GM21381 (cell line): ENCODE results near the gene EXOC1.
A peak's percentile ranks its signal among the peaks of the same experiment; 100 is the strongest.

Source experiments
- ATAC-seq: cut with Tn5 transposase; IDR thresholded peaks from one replicate; pipeline ENCODE4 v1.9.1; 2021; ENCODE audit warnings: mild to moderate bottlenecking, moderate library complexity; ENCODE audit not compliant: unreplicated experiment

Gene EXOC1

DNA sequence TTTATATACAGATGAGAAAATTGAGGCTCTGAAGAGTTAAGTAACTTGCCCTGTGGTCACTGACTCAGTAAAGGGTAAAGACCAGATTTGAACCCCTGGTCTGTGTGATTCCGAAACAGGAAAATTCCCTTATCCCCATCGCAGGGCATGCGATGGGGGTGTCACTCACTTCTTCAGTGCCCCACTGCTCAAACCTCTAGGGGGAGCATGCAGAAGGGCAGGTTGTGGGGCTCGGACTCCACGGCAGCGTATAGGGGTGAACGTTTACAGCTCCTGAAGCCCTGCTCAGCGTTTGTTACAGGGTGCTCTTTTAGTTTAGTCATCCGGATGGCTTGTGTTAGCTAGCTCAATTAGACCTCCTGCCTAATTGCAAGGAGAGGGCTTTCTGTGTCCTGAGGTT is 3.7 kb upstream of the EXOC1 start:
- no peak for ATAC-seq

- ATAC-seq: no peak
Observed at GRCh38 chr4:55851885-55852284, 1.6 kb upstream of the EXOC1 start.

DNA sequence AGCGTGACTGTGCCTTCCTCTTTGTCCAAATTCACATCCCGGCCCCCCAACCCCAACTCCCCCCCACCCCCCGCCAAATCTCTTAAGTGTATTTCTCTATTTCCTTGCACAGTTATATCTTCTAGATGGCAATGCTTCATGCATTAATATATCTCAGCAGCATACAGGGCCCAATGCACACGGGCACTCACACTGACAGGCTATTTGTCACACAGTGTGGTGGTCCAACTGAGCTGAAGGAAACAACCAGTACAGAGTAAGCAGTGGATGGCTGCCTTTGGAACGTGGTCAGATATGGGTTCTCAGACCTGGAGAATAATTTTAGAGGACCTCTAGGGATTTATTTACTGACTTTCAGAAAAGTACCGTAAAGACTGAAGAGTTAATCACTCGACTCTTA is 681 bp downstream of the EXOC1 start:
- ATAC-seq: no peak

DNA sequence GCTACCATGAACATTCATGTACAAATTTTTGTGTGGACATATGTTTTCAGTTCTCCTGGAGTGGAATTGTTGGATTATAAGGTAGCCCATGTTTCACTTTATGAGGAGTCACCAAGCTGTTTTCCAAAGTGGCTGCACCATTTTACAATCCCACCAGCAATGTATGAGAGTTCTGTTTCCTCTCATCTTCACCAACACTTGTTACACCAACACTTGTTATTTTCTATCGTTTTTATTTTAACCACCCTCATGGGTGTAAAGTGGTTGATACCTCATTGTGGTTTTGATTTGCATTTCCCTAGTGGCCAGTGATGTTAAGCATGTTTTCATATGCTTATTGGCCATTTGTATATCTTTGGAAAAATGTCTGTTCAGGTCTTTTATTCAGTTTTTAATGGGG is 4.1 kb downstream of the EXOC1 start:
- ATAC-seq: no peak

DNA sequence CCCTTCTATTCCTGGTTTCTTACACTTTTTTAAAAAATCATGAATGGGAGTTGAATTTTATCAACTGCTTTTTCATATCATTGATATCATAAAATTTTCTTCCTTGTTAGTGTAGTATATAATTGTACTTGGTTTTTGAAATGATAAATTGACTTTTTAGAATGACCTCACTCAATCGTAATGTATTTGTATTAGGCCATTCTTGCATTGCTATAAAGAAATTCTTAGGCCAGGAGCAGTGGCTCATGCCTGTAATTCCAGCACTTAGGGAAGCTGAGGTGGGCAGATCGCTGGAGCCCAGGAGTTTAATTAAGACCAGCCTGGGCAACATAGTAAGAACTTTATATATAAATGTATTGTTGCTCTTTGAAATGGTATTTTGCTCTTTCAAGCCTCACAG is 6.3 kb downstream of the EXOC1 start:
- ATAC-seq: no peak

DNA sequence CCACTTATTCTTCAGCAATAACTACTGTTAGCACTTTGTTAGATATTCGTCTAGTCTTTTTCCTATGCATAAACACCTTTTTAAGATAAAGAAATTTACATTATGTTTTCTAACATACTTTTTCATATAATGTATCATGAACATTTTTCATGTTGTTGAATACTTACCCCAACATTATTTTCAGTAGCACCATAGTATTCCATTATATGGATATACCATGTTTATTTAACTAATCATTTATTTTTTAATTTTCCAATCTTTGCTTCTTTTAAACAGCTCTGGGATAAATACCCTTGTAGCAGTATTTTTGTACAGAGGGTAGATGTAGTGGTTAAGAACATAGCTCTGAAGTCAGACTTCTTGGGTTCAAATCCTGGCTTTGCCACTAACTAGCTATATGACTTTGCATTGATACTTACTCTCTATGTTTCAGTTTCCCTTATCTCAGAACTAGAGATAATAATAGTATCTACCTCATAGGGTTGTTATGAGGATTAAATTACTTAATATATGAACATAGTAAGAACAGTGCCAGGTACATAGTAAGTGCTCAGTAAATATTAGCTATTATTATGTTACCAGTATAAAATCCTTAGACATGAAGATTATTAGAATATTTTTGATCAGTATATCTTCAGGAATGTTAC is 11.3 kb downstream of the EXOC1 start:
- ATAC-seq: no peak

DNA sequence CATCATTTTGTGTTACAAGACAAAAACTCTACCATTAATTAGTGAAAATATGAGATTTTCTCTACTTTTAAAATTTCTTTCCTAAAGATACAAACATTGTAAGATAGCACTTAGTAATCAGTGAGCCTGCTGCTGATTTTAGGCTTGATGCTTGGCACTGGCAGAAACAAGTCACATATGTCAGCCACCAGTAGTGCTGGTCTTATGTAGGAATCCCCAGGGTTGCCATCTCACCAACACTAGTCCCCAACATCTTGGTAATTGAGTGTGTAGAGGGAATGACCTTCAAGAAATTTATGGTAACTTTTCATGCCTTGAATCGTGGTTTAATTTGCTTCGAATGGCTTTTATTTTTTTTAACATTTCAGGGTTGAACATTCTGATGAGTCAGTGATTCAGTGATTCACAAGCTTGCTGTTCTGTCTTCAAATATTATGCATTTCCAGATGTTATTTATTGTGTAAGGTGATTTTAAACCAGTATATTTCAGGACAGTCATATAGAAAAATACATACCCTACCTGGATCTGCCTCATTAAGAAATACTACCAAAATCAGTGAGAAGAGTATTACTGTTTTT is 11.9 kb downstream of the EXOC1 start:
- ATAC-seq: no peak

DNA sequence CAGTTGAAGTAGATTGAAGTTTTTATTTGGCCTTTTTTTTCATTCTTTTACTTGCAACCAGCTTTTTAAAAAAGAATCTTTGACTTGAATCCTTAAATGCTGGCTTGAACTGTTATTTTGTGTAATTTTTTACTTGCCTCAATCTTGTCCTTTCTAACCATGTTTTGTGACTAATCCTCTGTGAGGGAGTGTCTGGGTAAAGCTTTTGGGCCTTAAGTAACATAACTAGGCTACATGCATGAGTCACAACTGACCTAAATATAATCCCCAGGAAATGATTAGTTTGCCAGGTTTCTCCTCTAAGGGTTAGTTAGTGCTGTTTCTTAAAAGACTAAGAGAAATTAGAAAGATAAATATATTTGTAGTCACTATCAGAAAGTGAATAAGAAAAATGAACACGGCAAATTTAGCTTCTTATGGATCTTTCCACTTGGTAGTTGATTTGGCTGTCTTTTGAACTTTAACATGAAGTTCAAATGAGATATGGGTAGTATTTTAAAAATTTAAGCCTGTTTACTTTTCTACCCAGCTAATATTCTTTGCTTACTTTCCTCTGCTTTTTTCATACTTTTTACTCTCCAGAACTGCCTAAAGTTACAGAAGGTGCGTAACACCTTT is 13.0 kb downstream of the EXOC1 start:
- peak; percentile 81 for ATAC-seq

DNA sequence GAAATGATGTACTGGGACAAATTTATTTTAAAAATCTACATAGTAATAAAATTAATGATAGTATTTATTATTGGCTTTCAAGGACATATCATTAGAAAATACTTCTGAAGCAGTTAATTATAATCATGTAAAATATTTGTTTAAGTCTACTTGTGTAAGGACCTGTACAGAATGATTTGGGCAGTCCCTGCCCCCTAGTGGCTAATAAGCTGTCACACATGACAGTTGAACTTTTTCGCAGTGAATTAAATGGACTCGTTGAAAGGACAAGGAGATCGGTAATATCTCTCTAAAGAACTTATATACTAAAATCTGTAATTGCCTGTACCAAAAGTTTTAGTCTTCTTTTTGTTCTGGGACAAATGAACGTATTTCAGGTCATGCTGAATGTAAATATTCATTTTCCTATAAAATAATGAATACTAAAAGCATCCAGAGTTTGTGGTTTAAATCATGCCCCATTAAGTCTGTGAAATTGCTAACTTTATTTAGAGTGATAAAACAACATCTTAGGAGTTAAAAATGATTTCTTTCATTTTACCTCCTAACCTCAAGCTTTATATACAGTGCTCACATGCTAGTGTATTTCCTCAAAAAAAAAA is 13.6 kb downstream of the EXOC1 start:
- peak; percentile 76 for ATAC-seq

- no peak for ATAC-seq
Observed at GRCh38 chr4:55868581-55869090, 15.2 kb downstream of the EXOC1 start.

GRCh38 chr4:55871299-55871800 is 17.9 kb downstream of the EXOC1 start:
- no peak for ATAC-seq

DNA sequence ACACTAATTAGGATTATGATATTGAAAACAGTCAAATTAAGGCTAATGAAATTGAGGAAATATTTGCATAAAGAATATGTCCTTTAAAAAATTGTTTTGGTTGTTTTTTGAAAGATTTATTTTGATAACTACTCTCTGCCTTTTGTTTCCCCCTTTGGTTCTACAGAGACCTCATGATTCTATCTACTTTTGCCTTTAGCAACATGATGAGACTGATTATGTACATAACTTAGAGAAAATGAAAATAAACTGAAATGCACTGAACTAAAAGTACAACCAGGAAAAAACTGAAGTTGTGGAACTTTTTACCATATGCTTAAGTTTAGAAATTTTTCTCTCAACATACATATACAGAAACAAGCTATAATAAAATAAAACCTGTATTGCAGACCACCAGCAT is 21.4 kb downstream of the EXOC1 start:
- ATAC-seq: no peak

GRCh38 chr4:55876387-55876786 is 22.9 kb downstream of the EXOC1 start:
- ATAC-seq: no peak

DNA sequence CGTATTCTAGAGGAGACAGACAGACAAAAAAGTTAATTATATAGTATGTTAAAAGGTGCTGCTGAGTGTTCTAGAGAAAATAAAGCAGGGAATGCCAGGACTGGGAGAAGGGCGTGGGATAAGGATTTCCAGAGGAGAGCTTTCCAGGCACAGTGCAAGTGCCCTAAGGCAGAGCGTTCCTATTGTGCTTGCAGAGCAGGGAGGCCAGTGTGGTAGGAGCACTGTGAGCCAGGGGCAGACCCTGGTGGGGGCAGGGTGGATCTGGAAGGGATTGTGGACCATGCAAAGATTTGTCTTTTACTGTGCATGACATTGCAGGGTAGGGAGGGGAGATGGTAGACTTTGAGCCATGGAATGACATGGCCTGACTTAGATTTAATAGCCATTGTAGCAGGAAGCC is 25.8 kb downstream of the EXOC1 start:
- ATAC-seq: no peak

- no peak for ATAC-seq
Observed at GRCh38 chr4:55880652-55881280, 27.3 kb downstream of the EXOC1 start.

GRCh38 chr4:55884093-55884850 is 30.8 kb downstream of the EXOC1 start:
- no peak for ATAC-seq

DNA sequence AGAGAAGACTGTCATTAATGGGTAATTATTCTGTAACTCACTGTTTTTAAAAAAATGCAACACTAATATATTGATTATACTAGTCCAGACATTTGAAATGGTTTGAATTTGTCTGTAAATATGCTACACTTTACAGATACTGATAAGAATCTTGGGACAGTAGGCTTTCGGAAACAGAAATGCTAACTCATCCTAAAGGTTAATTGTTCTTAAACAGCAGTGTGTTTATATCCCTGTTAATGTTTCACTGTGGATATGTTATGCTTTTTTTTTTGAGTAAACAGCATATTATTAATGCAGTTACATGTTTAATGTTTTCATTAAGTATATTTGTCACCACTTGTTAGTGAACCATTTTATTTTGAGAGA is 31.4 kb downstream of the EXOC1 start:
- no peak for ATAC-seq

DNA sequence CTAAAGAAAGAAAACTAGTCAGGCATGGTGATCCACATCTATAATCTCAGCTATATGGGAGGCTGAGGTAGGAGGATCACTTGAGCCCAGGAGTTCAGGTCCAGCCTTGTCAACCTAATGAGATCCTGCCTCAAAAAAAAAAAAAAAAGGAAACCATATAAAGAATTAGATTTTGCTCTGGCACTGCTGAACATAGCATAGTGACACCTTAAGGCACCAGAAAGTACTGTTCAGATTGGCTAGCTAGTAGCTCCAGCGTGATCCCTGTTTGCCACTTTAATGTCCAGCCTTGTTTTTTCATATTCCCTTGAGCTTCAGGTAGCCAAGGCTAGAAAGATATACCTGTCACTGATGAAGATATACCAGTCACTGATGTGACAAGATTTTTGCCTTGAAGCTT is 34.1 kb downstream of the EXOC1 start:
- no peak for ATAC-seq

DNA sequence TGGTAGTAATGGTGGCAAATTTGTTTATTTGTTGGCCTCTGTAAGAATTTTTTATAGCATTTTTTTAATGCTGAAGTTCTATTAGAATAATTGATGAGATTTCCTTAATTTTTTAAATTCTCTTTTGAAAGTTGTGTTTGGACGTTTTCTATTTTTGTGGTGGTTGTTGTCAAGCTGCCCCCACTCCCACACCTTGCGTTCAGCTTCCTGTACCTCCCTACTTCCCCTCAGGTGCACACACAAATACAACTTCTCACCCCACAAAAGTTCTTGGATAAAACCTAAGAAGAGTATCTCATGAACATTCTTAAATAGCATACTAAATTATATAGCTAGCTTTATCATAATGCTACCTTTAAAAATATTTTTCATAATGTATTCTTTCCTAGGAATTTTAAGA is 38.7 kb downstream of the EXOC1 start:
- no peak for ATAC-seq

DNA sequence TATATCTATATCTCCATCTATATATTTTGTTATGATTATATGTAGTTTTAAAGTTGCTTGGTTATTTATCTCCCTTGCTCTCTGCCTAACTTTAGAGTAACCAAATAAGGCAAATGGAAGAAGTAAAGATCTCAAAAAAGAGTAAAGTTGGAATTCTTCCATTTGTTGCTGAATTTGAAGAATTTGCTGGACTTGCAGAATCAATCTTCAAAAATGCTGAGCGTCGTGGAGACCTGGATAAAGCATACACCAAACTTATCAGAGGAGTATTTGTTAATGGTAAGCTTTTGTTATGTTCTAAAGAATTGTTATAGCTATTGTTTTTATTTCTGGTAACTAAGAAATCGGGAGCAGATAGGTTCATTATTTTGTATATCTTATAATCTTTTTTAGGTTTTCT is 43.2 kb downstream of the EXOC1 start:
- ATAC-seq: no peak

GRCh38 chr4:55902677-55903076 is 49.2 kb downstream of the EXOC1 start:
- ATAC-seq: no peak
